Inflammatory macrophage (primary cell): ENCODE measurements around the gene CYTH1.
A peak's percentile ranks its signal among the peaks of the same experiment; 100 is the strongest.

Source experiments
- DNase-seq, 2 donors: peaks; one replicate each; pipeline ENCODE4 v3.0.0-alpha.2; 2020 to 2022

Gene CYTH1

GRCh38 chr17:78645421-78646295 lies 136.4 kb downstream of the CYTH1 start:
- DNase-seq: peak; percentile 96 to 97

GRCh38 chr17:78644931-78645351 lies 137.1 kb downstream of the CYTH1 start:
- no peak for DNase-seq

GRCh38 chr17:78644224-78644623 lies 137.8 kb downstream of the CYTH1 start:
- no peak for DNase-seq

- no peak for DNase-seq
Observed at GRCh38 chr17:78643326-78643725, 138.7 kb downstream of the CYTH1 start.

GRCh38 chr17:78642707-78643106 lies 139.4 kb downstream of the CYTH1 start:
- DNase-seq: no peak

- no peak for DNase-seq
Observed at GRCh38 chr17:78641666-78642065, 140.4 kb downstream of the CYTH1 start.

- no peak for DNase-seq
Observed at GRCh38 chr17:78641243-78641642, 140.8 kb downstream of the CYTH1 start.

- DNase-seq: no peak
Observed at GRCh38 chr17:78640700-78641099, 141.4 kb downstream of the CYTH1 start.

- DNase-seq: peak in 1 of 2 donors; percentile 34
Observed at GRCh38 chr17:78637643-78638420, 144.2 kb downstream of the CYTH1 start.

- DNase-seq: no peak
Observed at GRCh38 chr17:78637146-78637545, 144.9 kb downstream of the CYTH1 start.

- peak in 1 of 2 donors; percentile 23 for DNase-seq
Observed at GRCh38 chr17:78634154-78634553, 147.9 kb downstream of the CYTH1 start.

- no peak for DNase-seq
Observed at GRCh38 chr17:78629436-78629995, 152.6 kb downstream of the CYTH1 start.

- no peak for DNase-seq
Observed at GRCh38 chr17:78628547-78629435, 153.3 kb downstream of the CYTH1 start.

GRCh38 chr17:78624324-78625151 lies 157.5 kb downstream of the CYTH1 start:
- DNase-seq: no peak
